Smooth muscle cell (in vitro differentiated cells): ENCODE results near the gene NAGPA. TPM values are rescaled to one million over a fixed set of nuclear protein-coding genes. Genes with fewer than 3 reads are reported as not detected.

Experiments
- DNase-seq: peaks from one replicate; lab custom pipeline; 2025; ENCODE audit not compliant: unreplicated experiment; lab: John Stamatoyannopoulos, UW
- H2AFZ ChIP-seq: fragments of 200-600 bp; sonication (generic); 2 replicates; pipeline ENCODE4 v1.6.0; 2016; ENCODE audit warnings: antibody characterized with exemption, low read depth, mild to moderate bottlenecking
- H3F3A ChIP-seq: fragments of 200-600 bp; sonication (generic); 2 replicates; pipeline ENCODE4 v1.6.0; 2017; ENCODE audit warnings: antibody characterized with exemption, low read depth
- H3K27ac ChIP-seq: fragments of 200-600 bp; sonication (generic); 2 replicates; pipeline ENCODE4 v1.5.1; 2016; ENCODE audit warnings: low read depth, mild to moderate bottlenecking
- H3K27me3 ChIP-seq: fragments of 200-600 bp; sonication (generic); 2 replicates; pipeline ENCODE4 v1.6.1; 2016; ENCODE audit warnings: low read depth, mild to moderate bottlenecking
- H3K36me3 ChIP-seq: fragments of 200-600 bp; sonication (generic); 2 replicates; pipeline ENCODE4 v1.5.1; 2016; ENCODE audit warnings: low read depth
- H3K4me1 ChIP-seq: fragments of 200-600 bp; sonication (generic); 2 replicates; pipeline ENCODE4 v1.5.1; 2016; ENCODE audit warnings: low read depth
- H3K4me2 ChIP-seq: fragments of 200-600 bp; sonication (generic); 2 replicates; pipeline ENCODE4 v1.6.0; 2016; ENCODE audit warnings: mild to moderate bottlenecking
- H3K4me3 ChIP-seq: fragments of 200-600 bp; sonication (generic); 2 replicates; pipeline ENCODE4 v1.5.1; 2016; ENCODE audit warnings: mild to moderate bottlenecking
- H3K79me2 ChIP-seq: fragments of 200-600 bp; sonication (generic); 2 replicates; pipeline ENCODE4 v1.6.0; 2016; ENCODE audit warnings: low read depth, mild to moderate bottlenecking
- H3K9ac ChIP-seq: fragments of 200-600 bp; sonication (generic); 2 replicates; pipeline ENCODE4 v1.6.0; 2016; ENCODE audit warnings: low read depth
- H3K9me3 ChIP-seq: fragments of 200-600 bp; sonication (generic); replicated peaks from 2 replicates; pipeline ENCODE4 v1.5.1; 2016; ENCODE audit warnings: low read depth
- H4K20me1 ChIP-seq: fragments of 200-600 bp; sonication (generic); 2 replicates; pipeline ENCODE4 v1.6.0; 2016; ENCODE audit warnings: low read depth
- CTCF ChIP-seq: fragments of 200-600 bp; sonication (generic); IDR thresholded peaks from 2 replicates; pipeline ENCODE4 v1.5.1; 2017; ENCODE audit warnings: borderline replicate concordance, mild to moderate bottlenecking, antibody characterized with exemption; ENCODE audit not compliant: insufficient read depth, poor library complexity, severe bottlenecking
- WGBS: methylation state at CpG from one replicate; pipeline ENCODE4 v1.1.7; 2016; ENCODE audit warnings: low lambda C conversion rate; 5-methylcytosine and 5-hydroxymethylcytosine counted together
- polyA plus RNA-seq: library from polyadenylated mRNA; unstranded; fragments of >200 nt; fragmentation: Nextera tagmentation; extraction: Ambion mirVana; gene quantifications from 2 replicates; pipeline ENCODE4 v1.2.1, GENCODE V29; 2016
- total RNA-seq: library from RNA; depleted of rRNA; stranded (reverse); fragments of >200 nt; gene quantifications from 2 replicates; pipeline ENCODE4 v1.2.3, GENCODE V29; 2014

NAGPA gene
- total and polyA plus RNA-seq, 2 experiments from 2014 or later, result 3.8 to 5.4 TPM

- Histone ChIP-seq H3F3A (no peaks in the 10 kb centered on the region), H3K4me1 (no peaks in the 10 kb centered on the region), H3K4me2 (no peak overlapping the region), H2AFZ (no peak overlapping the region), H3K9me3 (no peaks in the 10 kb centered on the region), H4K20me1 (no peaks in the 10 kb centered on the region), H3K36me3 (no peaks in the 10 kb centered on the region), H3K27ac (no peak overlapping the region), H3K4me3 (no peak overlapping the region), H3K79me2 (no peaks in the 10 kb centered on the region), H3K9ac (no peak overlapping the region), H3K27me3 (peaks cover 5% of the 10 kb centered on the region)
- no peak for DNase-seq
- TF ChIP-seq CTCF, result no peak
- WGBS, result 79% methylated on average over 4 of the region's 4 CpGs
Observed at GRCh38 chr16:5015351-5015750, 18.4 kb downstream of the NAGPA start.

GRCh38 chr16:5012887-5013286 lies 20.8 kb downstream of the NAGPA start:
- 87% methylated on average over 6 of the region's 6 CpGs for WGBS
- no peaks in the 10 kb centered on the region for H3K9me3 ChIP-seq
- no peaks in the 10 kb centered on the region for H3K4me1 ChIP-seq
- no peaks in the 10 kb centered on the region for H3K36me3 ChIP-seq
- H3K4me3 ChIP-seq, result no peak overlapping the region
- H3K79me2 ChIP-seq, result no peaks in the 10 kb centered on the region
- H3F3A ChIP-seq, result no peaks in the 10 kb centered on the region
- H2AFZ ChIP-seq, result no peak overlapping the region
- H3K4me2 ChIP-seq, result no peak overlapping the region
- TF ChIP-seq CTCF, result no peak
- DNase-seq, result no peak
- H3K27ac ChIP-seq, result no peak overlapping the region
- no peak overlapping the region for H3K9ac ChIP-seq
- H4K20me1 ChIP-seq, result no peaks in the 10 kb centered on the region
- peaks cover 5% of the 10 kb centered on the region for H3K27me3 ChIP-seq

- Histone ChIP-seq H3K9ac (no peak overlapping the region), H3K4me2 (no peak overlapping the region), H3K4me3 (no peak overlapping the region), H2AFZ (no peak overlapping the region), H3K27ac (no peak overlapping the region), H3F3A (no peaks in the 10 kb centered on the region), H3K27me3 (peaks cover 5% of the 10 kb centered on the region), H3K36me3 (no peaks in the 10 kb centered on the region), H3K9me3 (no peaks in the 10 kb centered on the region), H3K79me2 (no peaks in the 10 kb centered on the region), H4K20me1 (no peaks in the 10 kb centered on the region), H3K4me1 (no peaks in the 10 kb centered on the region)
- no peak for DNase-seq
- no peak for TF ChIP-seq CTCF
- 76% methylated on average over 4 of the region's 4 CpGs for whole genome bisulfite sequencing
Observed at GRCh38 chr16:5011637-5012036, 22.1 kb downstream of the NAGPA start.

GRCh38 chr16:5010576-5011329 lies 23.0 kb downstream of the NAGPA start:
- no peak for DNase-seq
- H4K20me1 ChIP-seq, result no peaks in the 10 kb centered on the region
- no peak overlapping the region for H3K27ac ChIP-seq
- no peaks in the 10 kb centered on the region for H3K79me2 ChIP-seq
- no peaks in the 10 kb centered on the region for H3K9me3 ChIP-seq
- H3K27me3 ChIP-seq, result peaks cover 5% of the 10 kb centered on the region
- no peaks in the 10 kb centered on the region for H3F3A ChIP-seq
- no peak overlapping the region for H3K9ac ChIP-seq
- no peak for TF ChIP-seq CTCF
- H2AFZ ChIP-seq, result no peak overlapping the region
- H3K4me2 ChIP-seq, result no peak overlapping the region
- no peak overlapping the region for H3K4me3 ChIP-seq
- no peaks in the 10 kb centered on the region for H3K4me1 ChIP-seq
- 75% methylated on average over 15 of the region's 15 CpGs for WGBS
- H3K36me3 ChIP-seq, result no peaks in the 10 kb centered on the region
